Measurements from ENCODE around the gene CCDC92. TPM values are rescaled to one million over a fixed set of nuclear protein-coding genes. Genes with fewer than 3 reads are reported as not detected.

The CCDC92 gene
- total RNA-seq, 2 experiments from 2014 or later = 11.5 to 12.7 TPM

DNA sequence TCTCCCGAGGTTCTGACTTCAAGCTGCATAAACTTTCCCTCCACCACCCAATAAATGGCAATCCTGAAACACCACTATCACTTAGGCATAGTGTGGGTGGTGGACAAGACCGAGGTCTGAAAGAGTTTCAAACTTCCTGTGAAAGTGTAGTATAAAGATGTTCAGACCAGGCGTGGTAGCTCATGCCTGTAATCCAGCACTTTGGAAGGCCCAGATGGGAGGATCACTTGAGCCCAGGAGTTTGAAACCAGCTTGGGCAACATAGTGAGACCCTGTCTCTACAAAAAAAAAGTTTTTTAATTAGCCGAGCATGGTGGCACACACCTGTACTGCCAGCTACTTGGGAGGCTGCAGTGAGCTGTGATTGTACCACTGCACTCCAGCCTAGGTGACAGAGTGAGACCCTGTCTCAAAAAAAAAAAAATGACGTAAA, 61.9 kb downstream of the CCDC92 start:
- DNase-seq (peak in 1 of 14 experiments; percentile 30), ATAC-seq (ENCODE audit: poor library complexity) (no peak)
- no peaks in the 10 kb centered on the region for H3K9me3 Mint-ChIP-seq
- Histone ChIP-seq H3K36me3 (ENCODE audit: insufficient read depth, low read length) (no peaks in the 10 kb centered on the region), H3K9me3 (ENCODE audit: control insufficient read depth in 1 of 2, insufficient read depth in 1 of 2, low read length in 2 of 2) (no peaks in the 10 kb centered on the region), H3K4me3 (ENCODE audit: low read length) (no peak overlapping the region), H3K4me1 (ENCODE audit: insufficient read depth, low read length) (no peaks in the 10 kb centered on the region), H3K27me3 (ENCODE audit: control insufficient read depth in 1 of 2, insufficient read depth in 2 of 2, low read length in 2 of 2) (no peaks in the 10 kb centered on the region), H3K27ac (ENCODE audit: low read depth in 1 of 2, low read length in 2 of 2) (no peak overlapping the region)
- H3K27ac Mint-ChIP-seq = peak overlapping the region; percentile 41
- ChIA-PET CTCF (interaction anchor here (0.8 kb wide), 1 partner anchor 28 kb away, joined by 3 read pairs; no protein-coding TSS in a partner anchor), POLR2A (interaction anchor here (0.6 to 1.2 kb wide), 3 partner anchors 27 to 73 kb away, joined by 3 to 4 read pairs (median 3); no protein-coding TSS in a partner anchor)
- TF ChIP-seq, protein P1, sequence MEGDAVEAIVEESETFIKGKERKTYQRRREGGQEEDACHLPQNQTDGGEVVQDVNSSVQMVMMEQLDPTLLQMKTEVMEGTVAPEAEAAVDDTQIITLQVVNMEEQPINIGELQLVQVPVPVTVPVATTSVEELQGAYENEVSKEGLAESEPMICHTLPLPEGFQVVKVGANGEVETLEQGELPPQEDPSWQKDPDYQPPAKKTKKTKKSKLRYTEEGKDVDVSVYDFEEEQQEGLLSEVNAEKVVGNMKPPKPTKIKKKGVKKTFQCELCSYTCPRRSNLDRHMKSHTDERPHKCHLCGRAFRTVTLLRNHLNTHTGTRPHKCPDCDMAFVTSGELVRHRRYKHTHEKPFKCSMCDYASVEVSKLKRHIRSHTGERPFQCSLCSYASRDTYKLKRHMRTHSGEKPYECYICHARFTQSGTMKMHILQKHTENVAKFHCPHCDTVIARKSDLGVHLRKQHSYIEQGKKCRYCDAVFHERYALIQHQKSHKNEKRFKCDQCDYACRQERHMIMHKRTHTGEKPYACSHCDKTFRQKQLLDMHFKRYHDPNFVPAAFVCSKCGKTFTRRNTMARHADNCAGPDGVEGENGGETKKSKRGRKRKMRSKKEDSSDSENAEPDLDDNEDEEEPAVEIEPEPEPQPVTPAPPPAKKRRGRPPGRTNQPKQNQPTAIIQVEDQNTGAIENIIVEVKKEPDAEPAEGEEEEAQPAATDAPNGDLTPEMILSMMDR (IDR thresholded peaks at IDR 0.05) = no peak
- peaks cover 9% of the 10 kb centered on the region for H3K4me1 Mint-ChIP-seq (ENCODE audit: low read depth)
- no peaks in the 10 kb centered on the region for H3K36me3 Mint-ChIP-seq (ENCODE audit: low read depth)
- no peak overlapping the region for H3K4me3 Mint-ChIP-seq
- H3K27me3 Mint-ChIP-seq = no peaks in the 10 kb centered on the region
- intact Hi-C loops (cut with DNase I, micrococcal nuclease) = no loop called here

DNA sequence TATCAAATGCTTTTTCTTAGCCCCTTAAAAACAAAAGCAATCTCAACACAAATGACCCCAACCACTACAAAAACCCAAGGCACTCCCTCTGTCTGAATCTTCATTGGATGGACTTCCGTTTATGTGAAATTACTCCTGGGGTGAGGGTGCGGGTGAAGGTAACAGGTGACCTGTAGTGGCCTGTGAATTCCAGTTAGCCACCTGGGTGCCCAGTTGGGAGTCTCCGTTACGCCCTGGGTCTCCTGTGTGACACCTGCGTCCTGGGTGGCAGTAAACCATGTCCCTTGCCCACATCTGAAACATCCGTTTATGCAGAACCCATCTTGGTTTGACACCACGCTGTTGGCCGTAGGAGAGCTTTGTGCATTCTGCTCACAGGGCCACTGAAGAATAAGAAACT, 62.6 kb downstream of the CCDC92 start:
- no peaks in the 10 kb centered on the region for H3K27me3 ChIP-seq (ENCODE audit: control insufficient read depth in 1 of 2, insufficient read depth in 2 of 2, low read length in 2 of 2)
- no peak overlapping the region for H3K27ac Mint-ChIP-seq
- intact Hi-C loops (cut with DNase I, micrococcal nuclease) = no loop called here

DNA sequence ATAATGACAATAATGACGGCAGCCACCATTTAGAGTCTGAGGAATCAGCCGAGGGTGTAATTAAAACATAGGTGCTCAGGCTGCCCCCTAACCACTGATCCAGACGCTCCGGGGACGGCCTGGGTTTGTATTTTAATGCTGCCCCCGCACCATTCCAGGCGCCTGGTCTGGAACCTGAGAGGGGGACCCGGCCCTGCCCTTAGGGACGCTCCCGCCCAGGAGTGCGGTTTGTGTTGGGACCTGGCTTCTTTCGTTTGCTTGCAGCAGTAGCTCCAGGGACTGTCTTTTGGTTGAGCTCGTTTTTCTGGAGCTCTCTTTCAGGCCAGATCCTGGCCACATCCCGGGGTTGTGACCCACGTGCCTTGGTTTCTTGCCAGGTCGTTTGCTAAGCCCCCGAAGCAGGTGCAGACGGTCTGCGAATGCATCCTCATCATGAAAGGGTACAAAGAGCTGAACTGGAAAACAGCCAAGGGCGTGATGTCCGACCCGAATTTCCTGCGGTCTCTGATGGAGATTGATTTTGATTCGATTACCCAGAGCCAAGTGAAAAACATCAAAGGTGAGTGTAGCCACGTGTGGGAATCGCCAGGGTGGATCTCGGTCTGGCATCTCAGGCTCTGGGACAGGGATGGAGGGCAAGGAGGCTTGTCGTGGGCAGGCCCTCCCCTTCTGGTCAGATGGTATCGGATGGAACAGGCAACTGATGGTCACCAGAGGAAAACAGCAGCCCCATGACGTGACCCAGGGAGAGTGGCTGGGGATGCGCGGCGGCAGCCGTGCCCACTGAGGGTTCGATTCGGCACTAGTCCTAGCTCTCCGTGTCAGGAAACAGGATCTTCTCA, 63.5 kb downstream of the CCDC92 start:
- TF ChIP-seq, protein P1 (IDR thresholded peaks at IDR 0.05) = no peak
- no peaks in the 10 kb centered on the region for H3K9me3 ChIP-seq (ENCODE audit: control insufficient read depth in 1 of 2, insufficient read depth in 1 of 2, low read length in 2 of 2)
- no peaks in the 10 kb centered on the region for H3K36me3 ChIP-seq (ENCODE audit: insufficient read depth, low read length)
- no peak overlapping the region for H3K27ac ChIP-seq (ENCODE audit: low read depth in 1 of 2, low read length in 2 of 2)
- ATAC-seq (ENCODE audit: poor library complexity) = no peak
- no peak overlapping the region for H3K4me3 ChIP-seq (ENCODE audit: low read length)
- ChIA-PET CTCF (interaction anchor here (1.5 kb wide), 1 partner anchor 75 kb away, joined by 4 read pairs; no protein-coding TSS in a partner anchor), POLR2A (no interaction called here)
- no peaks in the 10 kb centered on the region for H3K36me3 Mint-ChIP-seq (ENCODE audit: low read depth)
- no peak overlapping the region for H3K4me3 Mint-ChIP-seq
- H3K4me1 ChIP-seq (ENCODE audit: insufficient read depth, low read length) = no peaks in the 10 kb centered on the region
- H3K9me3 Mint-ChIP-seq = no peaks in the 10 kb centered on the region
- H3K27me3 ChIP-seq (ENCODE audit: control insufficient read depth in 1 of 2, insufficient read depth in 2 of 2, low read length in 2 of 2) = no peaks in the 10 kb centered on the region
- no peaks in the 10 kb centered on the region for H3K27me3 Mint-ChIP-seq
- peaks cover 16% of the 10 kb centered on the region for H3K4me1 Mint-ChIP-seq (ENCODE audit: low read depth)
- no peak for DNase-seq
- no peak overlapping the region for H3K27ac Mint-ChIP-seq
- intact Hi-C loops (cut with DNase I, micrococcal nuclease) = loop anchor here in 1 of 2 experiments (10.0 kb wide), 1 partner anchor 866 kb away; no protein-coding TSS in a partner anchor

More for the DNA sequence above, 62.6 kb downstream of the CCDC92 start:
- no peaks in the 10 kb centered on the region for H3K36me3 ChIP-seq (ENCODE audit: insufficient read depth, low read length)
- CTCF ChIA-PET = interaction anchor here (1.5 kb wide), 1 partner anchor 74 kb away, joined by 4 read pairs; no protein-coding TSS in a partner anchor
- no peaks in the 10 kb centered on the region for H3K9me3 ChIP-seq (ENCODE audit: control insufficient read depth in 1 of 2, insufficient read depth in 1 of 2, low read length in 2 of 2)
- no peaks in the 10 kb centered on the region for H3K4me1 ChIP-seq (ENCODE audit: insufficient read depth, low read length)
- Mint-ChIP-seq H3K36me3 (ENCODE audit: low read depth) (no peaks in the 10 kb centered on the region), H3K27me3 (no peaks in the 10 kb centered on the region), H3K9me3 (no peaks in the 10 kb centered on the region), H3K4me1 (ENCODE audit: low read depth) (peaks cover 16% of the 10 kb centered on the region), H3K4me3 (no peak overlapping the region)
- DNase-seq (no peak), ATAC-seq (ENCODE audit: poor library complexity) (no peak)
- no peak overlapping the region for H3K4me3 ChIP-seq (ENCODE audit: low read length)
- TF ChIP-seq, protein P1 (IDR thresholded peaks at IDR 0.05) = no peak
- POLR2A ChIA-PET = interaction anchor here (0.6 to 1.2 kb wide), 2 partner anchors 27 to 46 kb away, joined by 3 to 4 read pairs; no protein-coding TSS in a partner anchor
- no peak overlapping the region for H3K27ac ChIP-seq (ENCODE audit: low read depth in 1 of 2, low read length in 2 of 2)
